HG03097 (cell line): ENCODE data around the gene CYP2F1.

Experiments
- ATAC-seq: cut with Tn5 transposase; IDR thresholded peaks from one replicate; pipeline ENCODE4 v1.9.1; 2021; ENCODE audit not compliant: unreplicated experiment, low FRiP score

Gene CYP2F1

DNA sequence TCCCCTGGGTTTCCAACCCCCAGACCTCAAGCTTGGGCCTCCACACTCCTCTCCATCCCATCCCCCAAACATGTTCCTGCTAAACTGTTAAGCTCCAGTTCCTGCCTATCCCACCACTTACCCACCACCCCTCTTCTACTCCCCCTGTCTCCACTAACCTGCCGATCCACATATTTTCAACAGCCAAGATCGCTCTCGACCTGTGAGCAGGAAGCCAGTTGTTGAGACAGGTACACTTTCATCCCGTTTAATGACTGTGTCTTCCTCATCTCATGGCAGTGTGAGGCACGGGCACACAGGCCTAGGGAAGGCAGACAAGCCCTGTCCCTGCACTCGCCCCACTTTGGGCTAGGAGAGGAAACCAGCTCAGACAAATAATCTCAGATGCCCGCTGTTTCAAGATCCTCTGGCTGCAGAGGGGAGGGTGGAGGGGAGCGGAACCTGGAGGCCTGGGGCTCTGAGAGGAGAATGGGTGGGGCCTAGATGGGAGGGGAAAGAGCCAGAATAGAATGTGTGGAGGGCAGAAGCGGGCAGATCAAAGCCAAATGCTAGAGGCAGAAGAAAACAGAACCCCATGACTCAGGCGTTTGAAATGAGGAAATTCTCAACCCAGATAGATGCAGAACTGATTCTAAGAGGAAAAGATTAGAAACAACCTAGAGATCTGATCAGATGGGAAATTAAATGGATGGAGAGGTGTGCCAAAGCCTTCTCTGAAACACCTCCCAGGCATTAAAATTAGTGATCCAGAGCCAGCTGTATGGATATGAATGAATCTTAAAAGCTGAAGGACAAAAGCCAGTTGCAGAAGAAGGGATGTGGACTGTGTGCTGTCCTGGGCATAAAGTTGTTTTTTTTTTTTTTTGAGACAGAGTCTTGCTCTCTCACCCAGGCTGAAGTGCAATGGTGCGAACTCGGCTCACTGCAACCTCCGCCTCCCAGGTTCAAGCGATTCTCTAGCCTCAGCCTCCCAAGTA, 61.9 kb downstream of the CYP2F1 start:
- no peak for ATAC-seq
